Thyroid gland (tissue), 4 donors: ENCODE measurements around the gene MINAR2. TPM values are rescaled to one million over a fixed set of nuclear protein-coding genes. Genes with fewer than 3 reads are reported as not detected.

Experiments used
- DNase-seq, 2 donors: peaks; one replicate each; pipeline ENCODE4 v3.0.0-alpha.2; 2019
- H3K27ac ChIP-seq, 3 donors: fragments of 200-600 bp; sonication (generic); 1 replicate in 2 of 3; 2 replicates in 1 of 3; pipeline ENCODE4 v1.5.1; 2016 to 2019; ENCODE audit warnings: mild to moderate bottlenecking in 1 of 3, moderate library complexity in 1 of 3
- H3K27me3 ChIP-seq: fragments of 200-600 bp; sonication (generic); one replicate; pipeline ENCODE4 v1.5.1; 2019
- H3K36me3 ChIP-seq, 2 donors: fragments of 200-600 bp; sonication (generic); one replicate each; pipeline ENCODE4 v1.5.1; 2016 to 2019
- H3K4me1 ChIP-seq, 2 donors: fragments of 200-600 bp; sonication (generic); one replicate each; pipeline ENCODE4 v1.5.1; 2017 to 2019
- H3K4me3 ChIP-seq, 3 donors: fragments of 200-600 bp; sonication (generic); replicated peaks in 1 of 3; 1 replicate in 2 of 3; 2 replicates in 1 of 3; pipeline ENCODE4 v1.5.1; 2016; ENCODE audit warnings: mild to moderate bottlenecking in 1 of 3
- H3K9me3 ChIP-seq: fragments of 200-600 bp; sonication (generic); one replicate; pipeline ENCODE4 v1.5.1; 2017
- POLR2A ChIP-seq, 2 donors: fragments of 450-650 bp; IDR thresholded peaks; one replicate each; pipeline ENCODE4 v1.6.1; 2017; ENCODE audit warnings: antibody characterized with exemption in 2 of 2, mild to moderate bottlenecking in 2 of 2, moderate library complexity in 1 of 2
- WGBS, 2 donors: methylation state at CpG; one replicate each; pipeline ENCODE4 v1.1.5; 2017; 5-methylcytosine and 5-hydroxymethylcytosine counted together
- intact Hi-C: fragments of 100-400 bp; cut with DNase I; formaldehyde crosslinking; loops from one replicate; pipeline ENCODE4 v1.15.1; 2023
- total RNA-seq, 4 donors: library from RNA; depleted of rRNA; stranded (reverse); fragments of >200 nt; gene quantifications; one replicate each; pipeline ENCODE4 v1.2.3, GENCODE V29; 2016
- TF ChIP-seq, protein P1 (sequence below), 6 experiments: fragments of 200-600 bp in 3 of 6; fragments of 450-650 bp in 3 of 6; sonication (generic) in 3 of 6; IDR thresholded peaks; one replicate each; pipeline ENCODE4 v1.5.1; 2016 to 2019; ENCODE audit warnings: antibody characterized with exemption in 6 of 6, mild to moderate bottlenecking in 2 of 6, inconsistent platforms in 1 of 6, moderate library complexity in 1 of 6

MINAR2 gene
- total RNA-seq, 4 donors from 2014 or later = not detected

DNA sequence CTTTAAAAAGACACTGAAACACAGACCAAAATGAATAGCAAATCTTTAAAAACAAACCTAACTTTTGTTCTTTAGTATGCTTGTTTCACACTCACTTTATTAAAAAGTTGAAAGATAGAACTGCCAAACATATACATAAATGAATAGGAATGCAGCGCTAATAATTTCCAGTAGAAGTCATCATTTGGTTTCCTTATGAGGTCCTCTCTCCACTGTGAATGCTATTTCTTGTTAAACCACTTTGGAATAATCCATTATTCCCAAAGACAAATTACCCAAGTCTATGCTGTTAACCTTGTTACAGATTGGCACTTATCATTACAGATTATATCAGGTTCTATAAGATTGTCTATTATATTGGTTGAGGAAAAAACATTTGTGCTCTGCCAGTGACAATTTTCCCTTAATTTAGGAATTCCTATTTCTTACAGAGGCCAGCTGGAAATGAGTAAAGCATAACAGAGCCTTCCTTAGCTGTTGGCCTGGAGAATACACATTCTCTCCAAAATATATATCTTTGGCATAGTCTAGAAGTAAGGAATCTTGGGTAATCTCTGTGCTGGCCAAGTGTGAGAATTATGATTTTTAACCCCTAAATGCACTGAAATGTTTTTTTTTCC lies 29.3 kb upstream of the MINAR2 start:
- no peaks in the 10 kb centered on the region for H3K27me3 ChIP-seq
- H3K27ac ChIP-seq = no peak overlapping the region
- no peaks in the 10 kb centered on the region for H3K9me3 ChIP-seq
- no peaks in the 10 kb centered on the region for H3K4me1 ChIP-seq
- DNase-seq = no peak
- TF ChIP-seq, protein P1, sequence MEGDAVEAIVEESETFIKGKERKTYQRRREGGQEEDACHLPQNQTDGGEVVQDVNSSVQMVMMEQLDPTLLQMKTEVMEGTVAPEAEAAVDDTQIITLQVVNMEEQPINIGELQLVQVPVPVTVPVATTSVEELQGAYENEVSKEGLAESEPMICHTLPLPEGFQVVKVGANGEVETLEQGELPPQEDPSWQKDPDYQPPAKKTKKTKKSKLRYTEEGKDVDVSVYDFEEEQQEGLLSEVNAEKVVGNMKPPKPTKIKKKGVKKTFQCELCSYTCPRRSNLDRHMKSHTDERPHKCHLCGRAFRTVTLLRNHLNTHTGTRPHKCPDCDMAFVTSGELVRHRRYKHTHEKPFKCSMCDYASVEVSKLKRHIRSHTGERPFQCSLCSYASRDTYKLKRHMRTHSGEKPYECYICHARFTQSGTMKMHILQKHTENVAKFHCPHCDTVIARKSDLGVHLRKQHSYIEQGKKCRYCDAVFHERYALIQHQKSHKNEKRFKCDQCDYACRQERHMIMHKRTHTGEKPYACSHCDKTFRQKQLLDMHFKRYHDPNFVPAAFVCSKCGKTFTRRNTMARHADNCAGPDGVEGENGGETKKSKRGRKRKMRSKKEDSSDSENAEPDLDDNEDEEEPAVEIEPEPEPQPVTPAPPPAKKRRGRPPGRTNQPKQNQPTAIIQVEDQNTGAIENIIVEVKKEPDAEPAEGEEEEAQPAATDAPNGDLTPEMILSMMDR (IDR thresholded peaks at IDR 0.05) = no peak
- TF ChIP-seq POLR2A (IDR thresholded peaks at IDR 0.05) = no peak
- 84% methylated on average over 1 of the region's 1 CpG for WGBS, 2 donors
- intact Hi-C loops = no loop called here
- H3K36me3 ChIP-seq = no peaks in the 10 kb centered on the region
- no peak overlapping the region for H3K4me3 ChIP-seq

DNA sequence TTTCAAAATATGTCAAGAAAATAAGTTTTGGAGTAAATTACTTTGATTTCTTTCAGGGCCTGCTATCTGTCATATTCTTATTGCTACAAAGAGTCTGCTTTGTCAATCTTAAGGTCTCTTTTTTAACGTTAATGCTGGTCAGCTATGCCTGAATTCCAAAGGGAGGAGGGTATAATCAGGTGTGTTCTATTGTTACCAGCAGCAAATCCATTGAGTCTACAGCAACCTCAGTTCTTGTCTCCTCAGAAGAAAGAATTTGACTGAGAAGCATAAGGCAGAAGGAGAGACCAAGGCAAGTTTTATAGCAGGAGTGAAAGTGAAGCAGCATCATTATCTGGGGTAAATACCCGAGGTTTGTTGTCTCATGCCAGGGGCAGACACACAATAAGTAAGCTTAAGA lies 23.7 kb upstream of the MINAR2 start:
- intact Hi-C loops = no loop called here
- 15 to 22% methylated on average over 2 of the region's 2 CpGs for WGBS, 2 donors
- Histone ChIP-seq H3K9me3 (no peaks in the 10 kb centered on the region), H3K27me3 (no peaks in the 10 kb centered on the region), H3K36me3 (no peaks in the 10 kb centered on the region), H3K4me1 (no peaks in the 10 kb centered on the region), H3K4me3 (no peak overlapping the region), H3K27ac (no peak overlapping the region)
- TF ChIP-seq, protein P1 (IDR thresholded peaks at IDR 0.05) = no peak
- TF ChIP-seq POLR2A (IDR thresholded peaks at IDR 0.05) = no peak
- no peak for DNase-seq

DNA sequence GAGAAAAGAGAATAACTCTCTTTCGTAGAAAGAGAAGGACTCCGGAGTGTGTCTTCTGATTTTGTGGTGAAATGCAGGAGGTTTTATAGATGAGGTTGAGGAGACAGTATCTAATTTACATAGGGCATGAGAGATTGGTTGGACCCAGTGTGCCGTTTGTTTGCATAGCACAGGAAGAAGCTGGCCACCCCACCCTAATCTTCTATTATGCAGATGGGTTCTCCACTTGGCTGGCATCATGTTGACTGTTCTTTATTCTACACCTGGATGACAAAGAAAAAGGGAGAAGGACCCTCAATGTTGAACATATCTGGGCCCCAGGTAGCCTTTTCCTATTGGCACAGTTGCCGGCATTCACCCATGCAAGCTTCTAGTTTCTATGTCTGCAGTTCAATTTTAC lies 23.2 kb upstream of the MINAR2 start:
- no peak for TF ChIP-seq POLR2A (IDR thresholded peaks at IDR 0.05)
- TF ChIP-seq, protein P1 (IDR thresholded peaks at IDR 0.05) = no peak
- Histone ChIP-seq H3K9me3 (no peaks in the 10 kb centered on the region), H3K4me1 (no peaks in the 10 kb centered on the region), H3K27ac (no peak overlapping the region), H3K27me3 (no peaks in the 10 kb centered on the region), H3K36me3 (no peaks in the 10 kb centered on the region), H3K4me3 (no peak overlapping the region)
- intact Hi-C loops = no loop called here
- no peak for DNase-seq
- 88 to 92% methylated on average over 4 of the region's 4 CpGs for WGBS, 2 donors

DNA sequence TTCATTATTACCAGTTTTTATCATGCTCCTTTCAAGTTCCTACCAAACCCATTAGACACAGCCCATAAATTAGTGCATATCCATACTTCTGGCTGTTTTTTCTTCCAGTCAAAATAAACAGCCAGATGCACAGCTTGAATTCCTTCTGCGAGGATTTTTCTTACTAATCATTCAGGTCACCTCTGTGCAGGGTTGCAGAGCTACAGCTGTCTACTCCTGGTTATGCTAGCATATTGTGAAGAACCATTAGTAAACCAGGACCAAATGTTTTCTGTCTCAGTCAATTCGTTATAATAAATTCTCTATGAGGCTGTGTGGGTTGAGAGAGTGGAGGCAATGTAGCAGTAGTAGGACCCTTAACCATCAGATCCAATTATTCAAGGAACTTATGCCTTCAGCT lies 8.1 kb upstream of the MINAR2 start:
- Histone ChIP-seq H3K4me3 (no peak overlapping the region), H3K36me3 (no peaks in the 10 kb centered on the region), H3K27ac (no peak overlapping the region), H3K9me3 (no peaks in the 10 kb centered on the region), H3K4me1 (no peaks in the 10 kb centered on the region), H3K27me3 (no peaks in the 10 kb centered on the region)
- DNase-seq = no peak
- TF ChIP-seq, protein P1 (IDR thresholded peaks at IDR 0.05) = no peak
- WGBS, 2 donors = 78 to 79% methylated on average over 2 of the region's 2 CpGs
- intact Hi-C loops = no loop called here

DNA sequence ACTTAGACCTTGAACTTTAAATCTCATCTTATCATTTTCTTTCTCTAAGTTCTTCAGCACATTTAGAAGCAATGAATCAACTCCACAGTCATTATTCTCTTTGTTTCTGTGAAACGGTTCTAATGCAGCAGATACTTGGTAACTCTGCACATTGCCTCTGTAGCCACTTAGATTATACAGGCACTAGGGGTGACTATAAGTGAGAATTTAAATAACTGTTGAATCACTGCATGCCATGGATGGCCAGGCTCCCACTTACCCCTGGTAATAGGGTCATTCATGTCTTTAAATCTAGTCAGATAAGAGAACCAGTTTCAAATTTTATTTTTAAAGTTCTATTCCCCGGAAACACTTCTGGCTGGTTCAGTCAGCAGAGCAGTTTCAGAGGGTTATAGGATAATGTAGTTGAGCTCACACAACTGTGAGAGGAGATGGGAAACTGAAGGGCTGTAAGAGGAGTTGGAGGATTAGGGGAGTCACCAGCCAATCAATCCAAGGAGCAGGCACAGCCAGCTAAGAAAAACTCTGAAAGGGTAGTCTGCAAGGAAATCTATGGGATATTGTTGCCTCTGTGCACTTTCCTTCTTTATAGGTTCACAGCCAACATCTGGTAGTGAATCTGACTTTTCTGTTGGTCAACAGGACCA lies 4.2 kb upstream of the MINAR2 start:
- Histone ChIP-seq H3K9me3 (no peaks in the 10 kb centered on the region), H3K27ac (no peak overlapping the region), H3K4me3 (no peak overlapping the region), H3K36me3 (no peaks in the 10 kb centered on the region), H3K27me3 (no peaks in the 10 kb centered on the region), H3K4me1 (no peaks in the 10 kb centered on the region)
- WGBS, 2 donors = 61 to 66% methylated on average over 2 of the region's 2 CpGs
- TF ChIP-seq POLR2A (IDR thresholded peaks at IDR 0.05) = no peak
- TF ChIP-seq, protein P1 (IDR thresholded peaks at IDR 0.05) = no peak
- no peak for DNase-seq
- intact Hi-C loops = no loop called here
